HepG2 (cell line): Measurements from ENCODE around the gene ENC1. TPM values are rescaled to one million over a fixed set of nuclear protein-coding genes. Genes with fewer than 3 reads are reported as not detected.

Source experiments
- AFF4 ChIP-seq: sonication (generic); formaldehyde crosslinking; IDR thresholded peaks from 2 replicates; pipeline ENCODE4 v1.4.0; 2020; ENCODE audit warnings: missing genetic modification reagents
- AGO2 ChIP-seq: fragments of 200-400 bp; formaldehyde crosslinking; optimal IDR thresholded peaks from 2 replicates; pipeline ENCODE3; 2017; ENCODE audit warnings: mild to moderate bottlenecking, low read depth, low read length, moderate library complexity
- DMAP1 ChIP-seq: IDR thresholded peaks from 2 replicates; pipeline ENCODE4 v1.6.1; 2016
- FOXP4 ChIP-seq: sonication (generic); formaldehyde crosslinking; IDR thresholded peaks from 2 replicates; pipeline ENCODE4 v1.4.0; 2020; ENCODE audit warnings: missing genetic modification reagents
- HMGXB4 ChIP-seq, 2 experiments: sonication (generic) in 1 of 2; formaldehyde crosslinking in 1 of 2; IDR thresholded peaks; 2 replicates each; pipeline versions ENCODE4 v1.4.0 to v1.6.1; 2018 to 2020; ENCODE audit warnings: missing genetic modification reagents in 2 of 2, borderline replicate concordance in 1 of 2, low read depth in 1 of 2, mild to moderate bottlenecking in 1 of 2, missing biosample characterization in 1 of 2
- IRF1 ChIP-seq: sonication (generic); formaldehyde crosslinking; IDR thresholded peaks from 2 replicates; pipeline ENCODE4 v1.4.0; 2020; ENCODE audit warnings: low read depth, mild to moderate bottlenecking, missing genetic modification reagents
- KAT8 ChIP-seq: IDR thresholded peaks from 2 replicates; pipeline ENCODE4 v1.6.1; 2016; ENCODE audit warnings: missing genetic modification reagents, missing compliant biosample characterization
- MEF2D ChIP-seq: sonication (generic); formaldehyde crosslinking; IDR thresholded peaks from 2 replicates; pipeline ENCODE4 v1.5.1; 2020; ENCODE audit warnings: mild to moderate bottlenecking, missing genetic modification reagents
- NONO ChIP-seq, 2 experiments: fragments of 450-650 bp in 1 of 2; sonication (generic) in 1 of 2; formaldehyde crosslinking in 1 of 2; IDR thresholded peaks in 1 of 2; conservative IDR thresholded peaks in 1 of 2; 2 replicates each; pipeline versions ENCODE4 v1.6.1 to v1.8.0; 2017 to 2022; ENCODE audit warnings: mild to moderate bottlenecking in 1 of 2, missing genetic modification reagents in 1 of 2, moderate library complexity in 1 of 2
- NR0B2 ChIP-seq: sonication (generic); formaldehyde crosslinking; IDR thresholded peaks from 2 replicates; pipeline ENCODE4 v1.4.0; 2020; ENCODE audit warnings: mild to moderate bottlenecking, missing genetic modification reagents
- POLR2AphosphoS2 ChIP-seq: IDR thresholded peaks from 2 replicates; pipeline ENCODE4 v1.6.1; 2011; ENCODE audit warnings: low read depth, low read length, improper control_type of control experiment
- PPARG ChIP-seq: conservative IDR thresholded peaks from 2 replicates; pipeline ENCODE4 v1.6.1; 2016; ENCODE audit warnings: missing biosample characterization, missing genetic modification reagents
- SMC3 ChIP-seq: IDR thresholded peaks from 2 replicates; pipeline ENCODE4 v1.6.1; 2011; ENCODE audit warnings: low read length, improper control_type of control experiment
- TEAD3 ChIP-seq: optimal IDR thresholded peaks from 2 replicates; pipeline ENCODE3; 2016; ENCODE audit warnings: borderline replicate concordance
- TFE3 ChIP-seq: IDR thresholded peaks from 2 replicates; pipeline ENCODE4 v1.6.1; 2016
- ZNF619 ChIP-seq: sonication (generic); formaldehyde crosslinking; IDR thresholded peaks from 2 replicates; pipeline ENCODE4 v1.4.0; 2020; ENCODE audit warnings: mild to moderate bottlenecking, missing genetic modification reagents
- ZNF75D ChIP-seq: sonication (generic); formaldehyde crosslinking; IDR thresholded peaks from 2 replicates; pipeline ENCODE4 v1.8.1; 2023; ENCODE audit warnings: missing genetic modification reagents, mild to moderate bottlenecking, borderline replicate concordance
- ZNF816 ChIP-seq: sonication (generic); formaldehyde crosslinking; IDR thresholded peaks from 2 replicates; pipeline ENCODE4 v1.8.0; 2022; ENCODE audit warnings: missing genetic modification reagents, mild to moderate bottlenecking, borderline replicate concordance
- polyA plus RNA-seq, 8 experiments: library from polyadenylated mRNA; depleted of rRNA in 3 of 8; stranded (reverse) in 7 of 8; unstranded in 1 of 8; fragments of >200 nt; fragmentation: Illumina TruSeq in 4 of 8; extraction: Trizol in 4 of 8; gene quantifications; 2 replicates each; pipeline versions ENCODE4 v1.2.1 to v1.2.3, GENCODE V29; 2011 to 2016; ENCODE audit warnings: low read depth in 4 of 8, missing spikeins in 1 of 8, mixed read lengths in 1 of 8; ENCODE audit not compliant: insufficient read depth in 1 of 8
- total RNA-seq, 5 experiments: library from RNA; depleted of rRNA; stranded (reverse); fragments of >200 nt; fragmentation: Illumina TruSeq; extraction: Trizol; gene quantifications; 2 replicates each; pipeline ENCODE4 v1.2.3, GENCODE V29; 2016; ENCODE audit warnings: low read depth in 1 of 5

The ENC1 gene
- total and polyA plus RNA-seq, 2 of the 13 experiments (the other 11 are each of a cell fraction or from before 2014, with no cell fraction given) = 63.8 to 64.4 TPM

GRCh38 chr5:74641735-74642542, 1.4 kb upstream of the ENC1 start (continued):
- 0 out of 2 replicates have a peak, but pooled peaks have one; percentile 56 for TF ChIP-seq ZNF816 (CRISPR knock-in tag)
- no peak for TF ChIP-seq ZNF75D (CRISPR knock-in tag)
- peak; percentile 50 for TF ChIP-seq SMC3
- no peak for TF ChIP-seq POLR2AphosphoS2
- no peak for TF ChIP-seq FOXP4 (CRISPR knock-in tag)
- no peak; the same call in 1 of the 2 replicates for TF ChIP-seq KAT8 (CRISPR knock-in tag)
- no peak for TF ChIP-seq NR0B2 (CRISPR knock-in tag)
- no peak for TF ChIP-seq NONO (IDR thresholded peaks at IDR 0.05)
- TF ChIP-seq NONO (CRISPR knock-in tag; conservative IDR thresholded peaks at IDR 0.05) = 0 out of 2 replicates have a peak, but pooled peaks have one; percentile 35
- no peak for TF ChIP-seq ZNF619 (CRISPR knock-in tag)
- TF ChIP-seq TFE3 = no peak
- no peak for TF ChIP-seq DMAP1 (CRISPR knock-in tag)
- TF ChIP-seq PPARG (CRISPR knock-in tag) = no peak
- TF ChIP-seq TEAD3 = peak; percentile 8
- peak in 1 of 2 experiments; percentile 40; a peak in 1 of 4 replicates for TF ChIP-seq HMGXB4 (CRISPR knock-in tag; IDR thresholded peaks at IDR 0.05; ENCODE audit: borderline replicate concordance in 1 of 2, low read depth in 1 of 2)
- no peak for TF ChIP-seq AGO2
- TF ChIP-seq IRF1 (CRISPR knock-in tag) = no peak
- TF ChIP-seq MEF2D (CRISPR knock-in tag) = no peak
- TF ChIP-seq AFF4 (CRISPR knock-in tag) = no peak
